ENCODE results near the gene CLCN2.
A peak's percentile ranks its signal among the peaks of the same experiment; 100 is the strongest.

Gene CLCN2

GRCh38 chr3:184389935-184390528 lies 28.6 kb upstream of the CLCN2 start:
- Histone ChIP-seq H3K9ac (ENCODE audit: low read length) (no peak overlapping the region), H3K27me3 (ENCODE audit: control insufficient read depth in 1 of 2, insufficient read depth in 1 of 2, low read length in 2 of 2) (peaks cover 5 to 64% of the 10 kb centered on the region in 2 experiments), H3K4me2 (ENCODE audit: low read length, poor library complexity, severe bottlenecking) (no peak overlapping the region), H3K79me1 (replicated peaks; ENCODE audit: low read length, poor library complexity, severe bottlenecking) (no peaks in the 10 kb centered on the region), H2BK120ac (ENCODE audit: low read depth, low read length) (no peak overlapping the region), H2BK15ac (ENCODE audit: low read depth, poor library complexity, severe bottlenecking) (no peak overlapping the region), H3K36me3 (ENCODE audit: control insufficient read depth in 1 of 2, insufficient read depth in 2 of 2, low read depth in 1 of 2, low read length in 2 of 2) (no peaks in the 10 kb centered on the region), H3K4me1 (ENCODE audit: control insufficient read depth, insufficient read depth, low read depth, low read length) (peaks cover 4% of the 10 kb centered on the region), H2BK5ac (ENCODE audit: low read depth, low read length, poor library complexity, severe bottlenecking) (no peak overlapping the region), H3K14ac (ENCODE audit: low read length in 2 of 2) (no peak overlapping the region), H2AK5ac (ENCODE audit: low read length, severe bottlenecking) (no peak overlapping the region), H3K27ac (ENCODE audit: low read length, poor library complexity, severe bottlenecking) (no peak overlapping the region), H3K23ac (ENCODE audit: low read length in 2 of 2) (no peak overlapping the region), H3K4ac (ENCODE audit: low read depth in 1 of 2, low read length in 2 of 2) (no peak overlapping the region), H4K91ac (ENCODE audit: low read length) (no peak overlapping the region), H2BK12ac (ENCODE audit: low read length in 2 of 2) (no peak overlapping the region), H4K8ac (ENCODE audit: low read length) (no peak overlapping the region), H3K9me3 (ENCODE audit: control insufficient read depth, low read length) (no peaks in the 10 kb centered on the region), H2AFZ (ENCODE audit: low read depth, low read length) (no peak overlapping the region), H3K18ac (ENCODE audit: low read depth in 1 of 2, low read length in 2 of 2) (no peak overlapping the region), H3K4me3 (ENCODE audit: insufficient read depth in 1 of 2, low read depth in 1 of 2, low read length in 2 of 2) (no peak overlapping the region)
- DNase-seq = no peak
- WGBS = 88% methylated on average over 4 of the region's 5 CpGs

- Histone ChIP-seq H3K14ac (ENCODE audit: low read length in 2 of 2) (no peak overlapping the region), H2AFZ (ENCODE audit: low read depth, low read length) (no peak overlapping the region), H3K4me3 (ENCODE audit: insufficient read depth in 1 of 2, low read depth in 1 of 2, low read length in 2 of 2) (no peak overlapping the region), H4K8ac (ENCODE audit: low read length) (no peak overlapping the region), H2AK5ac (ENCODE audit: low read length, severe bottlenecking) (no peak overlapping the region), H3K27me3 (ENCODE audit: control insufficient read depth in 1 of 2, insufficient read depth in 1 of 2, low read length in 2 of 2) (peaks cover 5 to 64% of the 10 kb centered on the region in 2 experiments), H3K4ac (ENCODE audit: low read depth in 1 of 2, low read length in 2 of 2) (no peak overlapping the region), H2BK15ac (ENCODE audit: low read depth, poor library complexity, severe bottlenecking) (no peak overlapping the region), H3K27ac (ENCODE audit: low read length, poor library complexity, severe bottlenecking) (no peak overlapping the region), H3K4me1 (ENCODE audit: control insufficient read depth, insufficient read depth, low read depth, low read length) (peaks cover 4% of the 10 kb centered on the region), H2BK12ac (ENCODE audit: low read length in 2 of 2) (no peak overlapping the region), H3K9ac (ENCODE audit: low read length) (no peak overlapping the region), H3K18ac (ENCODE audit: low read depth in 1 of 2, low read length in 2 of 2) (no peak overlapping the region), H3K23ac (ENCODE audit: low read length in 2 of 2) (no peak overlapping the region), H3K9me3 (ENCODE audit: control insufficient read depth, low read length) (no peaks in the 10 kb centered on the region), H4K91ac (ENCODE audit: low read length) (no peak overlapping the region), H3K79me1 (replicated peaks; ENCODE audit: low read length, poor library complexity, severe bottlenecking) (no peaks in the 10 kb centered on the region), H2BK120ac (ENCODE audit: low read depth, low read length) (no peak overlapping the region), H3K36me3 (ENCODE audit: control insufficient read depth in 1 of 2, insufficient read depth in 2 of 2, low read depth in 1 of 2, low read length in 2 of 2) (no peaks in the 10 kb centered on the region), H2BK5ac (ENCODE audit: low read depth, low read length, poor library complexity, severe bottlenecking) (no peak overlapping the region), H3K4me2 (ENCODE audit: low read length, poor library complexity, severe bottlenecking) (no peak overlapping the region)
- WGBS = 67% methylated on average over 3 of the region's 5 CpGs
- no peak for DNase-seq
Measured at GRCh38 chr3:184389384-184389783, 28.0 kb upstream of the CLCN2 start.

GRCh38 chr3:184388936-184389230 lies 27.5 kb upstream of the CLCN2 start:
- no peak overlapping the region for H3K9ac ChIP-seq (ENCODE audit: low read length)
- peaks cover 5 to 64% of the 10 kb centered on the region in 2 experiments for H3K27me3 ChIP-seq (ENCODE audit: control insufficient read depth in 1 of 2, insufficient read depth in 1 of 2, low read length in 2 of 2)
- H3K9me3 ChIP-seq (ENCODE audit: control insufficient read depth, low read length) = no peaks in the 10 kb centered on the region
- H2AFZ ChIP-seq (ENCODE audit: low read depth, low read length) = no peak overlapping the region
- H4K91ac ChIP-seq (ENCODE audit: low read length) = no peak overlapping the region
- H3K4ac ChIP-seq (ENCODE audit: low read depth in 1 of 2, low read length in 2 of 2) = no peak overlapping the region
- no peak for DNase-seq
- no peaks in the 10 kb centered on the region for H3K36me3 ChIP-seq (ENCODE audit: control insufficient read depth in 1 of 2, insufficient read depth in 2 of 2, low read depth in 1 of 2, low read length in 2 of 2)
- H3K18ac ChIP-seq (ENCODE audit: low read depth in 1 of 2, low read length in 2 of 2) = no peak overlapping the region
- no peak overlapping the region for H3K4me3 ChIP-seq (ENCODE audit: insufficient read depth in 1 of 2, low read depth in 1 of 2, low read length in 2 of 2)
- no peak overlapping the region for H2BK15ac ChIP-seq (ENCODE audit: low read depth, poor library complexity, severe bottlenecking)
- H3K79me1 ChIP-seq (replicated peaks; ENCODE audit: low read length, poor library complexity, severe bottlenecking) = no peaks in the 10 kb centered on the region
- H3K14ac ChIP-seq (ENCODE audit: low read length in 2 of 2) = peak overlapping the region in 1 of 2 experiments; percentile 62
- no peak overlapping the region for H2BK12ac ChIP-seq (ENCODE audit: low read length in 2 of 2)
- no peak overlapping the region for H4K8ac ChIP-seq (ENCODE audit: low read length)
- H3K4me2 ChIP-seq (ENCODE audit: low read length, poor library complexity, severe bottlenecking) = no peak overlapping the region
- no peak overlapping the region for H2BK120ac ChIP-seq (ENCODE audit: low read depth, low read length)
- H2AK5ac ChIP-seq (ENCODE audit: low read length, severe bottlenecking) = no peak overlapping the region
- no peak overlapping the region for H3K27ac ChIP-seq (ENCODE audit: low read length, poor library complexity, severe bottlenecking)
- 78% methylated on average over 8 of the region's 8 CpGs for WGBS
- H2BK5ac ChIP-seq (ENCODE audit: low read depth, low read length, poor library complexity, severe bottlenecking) = no peak overlapping the region
- no peak overlapping the region for H3K23ac ChIP-seq (ENCODE audit: low read length in 2 of 2)
- peaks cover 4% of the 10 kb centered on the region for H3K4me1 ChIP-seq (ENCODE audit: control insufficient read depth, insufficient read depth, low read depth, low read length)

GRCh38 chr3:184388164-184388935 lies 26.9 kb upstream of the CLCN2 start:
- no peak overlapping the region for H3K4me3 ChIP-seq (ENCODE audit: insufficient read depth in 1 of 2, low read depth in 1 of 2, low read length in 2 of 2)
- no peak overlapping the region for H3K18ac ChIP-seq (ENCODE audit: low read depth in 1 of 2, low read length in 2 of 2)
- H2BK15ac ChIP-seq (ENCODE audit: low read depth, poor library complexity, severe bottlenecking) = no peak overlapping the region
- peak overlapping the region in 1 of 2 experiments; percentile 62 for H3K14ac ChIP-seq (ENCODE audit: low read length in 2 of 2)
- H2AFZ ChIP-seq (ENCODE audit: low read depth, low read length) = no peak overlapping the region
- no peak overlapping the region for H2AK5ac ChIP-seq (ENCODE audit: low read length, severe bottlenecking)
- WGBS = 79% methylated on average over 8 of the region's 8 CpGs
- H2BK12ac ChIP-seq (ENCODE audit: low read length in 2 of 2) = no peak overlapping the region
- peaks cover 5 to 66% of the 10 kb centered on the region in 2 experiments for H3K27me3 ChIP-seq (ENCODE audit: control insufficient read depth in 1 of 2, insufficient read depth in 1 of 2, low read length in 2 of 2)
- peaks cover 4% of the 10 kb centered on the region for H3K4me1 ChIP-seq (ENCODE audit: control insufficient read depth, insufficient read depth, low read depth, low read length)
- H3K9me3 ChIP-seq (ENCODE audit: control insufficient read depth, low read length) = no peaks in the 10 kb centered on the region
- no peaks in the 10 kb centered on the region for H3K36me3 ChIP-seq (ENCODE audit: control insufficient read depth in 1 of 2, insufficient read depth in 2 of 2, low read depth in 1 of 2, low read length in 2 of 2)
- no peak overlapping the region for H4K8ac ChIP-seq (ENCODE audit: low read length)
- no peak overlapping the region for H3K4me2 ChIP-seq (ENCODE audit: low read length, poor library complexity, severe bottlenecking)
- H3K79me1 ChIP-seq (replicated peaks; ENCODE audit: low read length, poor library complexity, severe bottlenecking) = no peaks in the 10 kb centered on the region
- no peak overlapping the region for H4K91ac ChIP-seq (ENCODE audit: low read length)
- no peak overlapping the region for H3K23ac ChIP-seq (ENCODE audit: low read length in 2 of 2)
- H2BK120ac ChIP-seq (ENCODE audit: low read depth, low read length) = no peak overlapping the region
- no peak overlapping the region for H3K9ac ChIP-seq (ENCODE audit: low read length)
- H3K4ac ChIP-seq (ENCODE audit: low read depth in 1 of 2, low read length in 2 of 2) = no peak overlapping the region
- no peak overlapping the region for H3K27ac ChIP-seq (ENCODE audit: low read length, poor library complexity, severe bottlenecking)
- no peak overlapping the region for H2BK5ac ChIP-seq (ENCODE audit: low read depth, low read length, poor library complexity, severe bottlenecking)
- DNase-seq = no peak

All from mesenchymal stem cell (in vitro differentiated cells and primary cell).